OCI-LY7 (cell line): ENCODE results near the gene CD2AP.

Experiments
- EZH2phosphoT487 ChIP-seq: fragments of 200-600 bp; sonication (generic); IDR thresholded peaks from 2 replicates; pipeline ENCODE4 v1.6.1; 2018; ENCODE audit warnings: low read depth, borderline replicate concordance, mild to moderate bottlenecking, mixed run types, antibody characterized with exemption, low read length, moderate library complexity, mixed read lengths
- TF ChIP-seq, protein P1 (sequence below): fragments of 200-600 bp; sonication (generic); conservative IDR thresholded peaks from 2 replicates; pipeline ENCODE4 v1.5.1; 2014; ENCODE audit warnings: mild to moderate bottlenecking, antibody characterized with exemption, low read length, moderate library complexity, mixed read lengths

DNA sequence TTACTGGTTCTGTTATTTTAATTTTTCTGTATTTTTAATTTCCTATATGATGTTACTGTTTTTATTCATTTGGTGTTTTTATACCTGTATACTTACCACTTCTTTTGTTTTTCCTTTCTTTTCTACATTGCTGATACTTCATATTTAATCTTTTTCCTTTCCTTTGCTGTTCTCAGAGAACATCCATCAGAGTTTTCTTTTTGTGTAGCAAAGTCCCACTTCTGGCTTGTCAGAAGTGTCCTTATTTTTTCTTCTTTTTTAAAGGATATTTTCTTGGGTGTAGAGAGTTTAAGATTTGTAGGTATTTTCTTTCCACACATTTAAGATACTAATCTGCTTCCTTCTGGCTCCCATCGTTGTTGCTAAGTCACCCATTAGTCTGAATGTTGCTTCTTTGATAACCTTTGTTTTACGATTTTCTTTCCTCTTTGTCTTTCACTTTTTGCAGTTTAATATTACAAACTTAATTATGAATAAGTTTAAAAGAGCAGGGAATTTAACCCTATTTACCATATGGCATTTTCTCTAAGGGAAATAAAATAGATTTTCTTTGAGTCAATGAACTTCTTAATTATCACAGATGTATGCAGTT, 18.5 kb downstream of the CD2AP start:
- TF ChIP-seq, protein P1, sequence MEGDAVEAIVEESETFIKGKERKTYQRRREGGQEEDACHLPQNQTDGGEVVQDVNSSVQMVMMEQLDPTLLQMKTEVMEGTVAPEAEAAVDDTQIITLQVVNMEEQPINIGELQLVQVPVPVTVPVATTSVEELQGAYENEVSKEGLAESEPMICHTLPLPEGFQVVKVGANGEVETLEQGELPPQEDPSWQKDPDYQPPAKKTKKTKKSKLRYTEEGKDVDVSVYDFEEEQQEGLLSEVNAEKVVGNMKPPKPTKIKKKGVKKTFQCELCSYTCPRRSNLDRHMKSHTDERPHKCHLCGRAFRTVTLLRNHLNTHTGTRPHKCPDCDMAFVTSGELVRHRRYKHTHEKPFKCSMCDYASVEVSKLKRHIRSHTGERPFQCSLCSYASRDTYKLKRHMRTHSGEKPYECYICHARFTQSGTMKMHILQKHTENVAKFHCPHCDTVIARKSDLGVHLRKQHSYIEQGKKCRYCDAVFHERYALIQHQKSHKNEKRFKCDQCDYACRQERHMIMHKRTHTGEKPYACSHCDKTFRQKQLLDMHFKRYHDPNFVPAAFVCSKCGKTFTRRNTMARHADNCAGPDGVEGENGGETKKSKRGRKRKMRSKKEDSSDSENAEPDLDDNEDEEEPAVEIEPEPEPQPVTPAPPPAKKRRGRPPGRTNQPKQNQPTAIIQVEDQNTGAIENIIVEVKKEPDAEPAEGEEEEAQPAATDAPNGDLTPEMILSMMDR: no peak
- no peak for TF ChIP-seq EZH2phosphoT487
